Measurements from ENCODE around the gene BCL2L2. TPM values are rescaled to one million over a fixed set of nuclear protein-coding genes. Genes with fewer than 3 reads are reported as not detected.
"Not testable (repeated sequence)": the region's sequence is repeated elsewhere in the genome, so short reads cannot be mapped to it uniquely, and the experiment has no call there.

Gene BCL2L2
- total RNA-seq, 1 donor from 2014 or later: 21.4 TPM

DNA sequence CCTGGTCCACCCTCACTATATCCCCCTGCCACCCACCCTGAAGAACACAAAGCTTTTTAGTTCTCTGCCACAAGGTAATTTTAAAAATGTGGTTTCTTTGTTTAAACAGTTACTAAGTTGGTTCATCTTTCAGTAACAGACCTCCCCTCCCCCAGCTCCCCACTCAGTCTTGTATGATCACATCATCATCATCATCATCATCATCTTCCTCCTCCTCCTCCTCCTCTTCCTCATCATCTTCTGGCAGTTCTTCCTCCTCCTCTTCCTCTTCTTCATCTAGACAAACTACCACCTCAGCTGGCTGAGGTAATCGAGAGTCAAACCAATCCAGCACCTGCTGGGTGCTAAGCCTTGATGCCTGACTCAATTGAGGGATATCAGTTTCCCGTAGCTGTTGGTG is 31.2 kb upstream of the BCL2L2 start:
- H3K36me3 Mint-ChIP-seq (ENCODE audit: low read depth, unreplicated experiment): peaks cover 20% of the 10 kb centered on the region

DNA sequence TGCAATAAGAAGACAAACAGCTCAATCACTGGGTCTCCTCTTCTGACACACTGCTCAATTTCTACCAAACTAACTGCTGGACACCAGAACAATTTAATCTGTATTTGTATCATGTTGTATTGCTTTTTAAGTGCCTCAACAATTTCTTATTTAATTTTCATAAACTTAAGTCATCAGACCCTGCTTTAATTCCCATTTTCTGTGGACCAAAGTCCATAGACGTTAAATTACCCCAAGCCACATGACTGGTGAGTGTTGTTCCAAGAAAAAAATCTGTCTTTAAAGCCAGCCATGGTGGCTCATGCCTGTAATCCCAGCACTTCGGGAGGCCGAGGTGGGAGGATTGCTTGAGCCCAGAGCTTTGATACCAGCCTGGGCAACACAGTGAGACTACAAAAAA is 29.4 kb upstream of the BCL2L2 start:
- Mint-ChIP-seq H3K4me3 (ENCODE audit: unreplicated experiment) (no peak overlapping the region), H3K9me3 (ENCODE audit: unreplicated experiment) (no peaks in the 10 kb centered on the region)
- no peaks in the 10 kb centered on the region for H3K9me3 ChIP-seq (ENCODE audit: insufficient read depth, low read depth, low read length)

More for the DNA sequence above, 31.2 kb upstream of the BCL2L2 start:
- Histone ChIP-seq H3K4me3 (ENCODE audit: insufficient read depth, low read depth, low read length) (no peak overlapping the region), H3K27me3 (ENCODE audit: insufficient read depth, low read length) (no peaks in the 10 kb centered on the region), H3K4me2 (ENCODE audit: low read length) (no peak overlapping the region), H4K20me1 (ENCODE audit: insufficient read depth, low read length) (peaks cover 7% of the 10 kb centered on the region), H3K27ac (ENCODE audit: low read depth, low read length) (no peak overlapping the region), H3K36me3 (ENCODE audit: insufficient read depth, low read length) (no peaks in the 10 kb centered on the region), H3K4me1 (ENCODE audit: insufficient read depth, low read length) (no peaks in the 10 kb centered on the region), H2AFZ (ENCODE audit: low read depth, low read length) (no peak overlapping the region), H3K9ac (ENCODE audit: low read length) (no peak overlapping the region), H3K9me3 (ENCODE audit: insufficient read depth, low read depth, low read length) (no peaks in the 10 kb centered on the region), H3K79me2 (ENCODE audit: insufficient read depth, low read length) (no peaks in the 10 kb centered on the region)
- no peaks in the 10 kb centered on the region for H3K27me3 Mint-ChIP-seq (ENCODE audit: low read depth, unreplicated experiment)
- TF ChIP-seq, protein P1, sequence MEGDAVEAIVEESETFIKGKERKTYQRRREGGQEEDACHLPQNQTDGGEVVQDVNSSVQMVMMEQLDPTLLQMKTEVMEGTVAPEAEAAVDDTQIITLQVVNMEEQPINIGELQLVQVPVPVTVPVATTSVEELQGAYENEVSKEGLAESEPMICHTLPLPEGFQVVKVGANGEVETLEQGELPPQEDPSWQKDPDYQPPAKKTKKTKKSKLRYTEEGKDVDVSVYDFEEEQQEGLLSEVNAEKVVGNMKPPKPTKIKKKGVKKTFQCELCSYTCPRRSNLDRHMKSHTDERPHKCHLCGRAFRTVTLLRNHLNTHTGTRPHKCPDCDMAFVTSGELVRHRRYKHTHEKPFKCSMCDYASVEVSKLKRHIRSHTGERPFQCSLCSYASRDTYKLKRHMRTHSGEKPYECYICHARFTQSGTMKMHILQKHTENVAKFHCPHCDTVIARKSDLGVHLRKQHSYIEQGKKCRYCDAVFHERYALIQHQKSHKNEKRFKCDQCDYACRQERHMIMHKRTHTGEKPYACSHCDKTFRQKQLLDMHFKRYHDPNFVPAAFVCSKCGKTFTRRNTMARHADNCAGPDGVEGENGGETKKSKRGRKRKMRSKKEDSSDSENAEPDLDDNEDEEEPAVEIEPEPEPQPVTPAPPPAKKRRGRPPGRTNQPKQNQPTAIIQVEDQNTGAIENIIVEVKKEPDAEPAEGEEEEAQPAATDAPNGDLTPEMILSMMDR (IDR thresholded peaks at IDR 0.05; ENCODE audit: insufficient read depth, low read depth, low read length): no peak
- no peak for TF ChIP-seq EZH2 (IDR thresholded peaks at IDR 0.05; ENCODE audit: insufficient read depth, low read length)
- H3K4me3 Mint-ChIP-seq (ENCODE audit: unreplicated experiment): no peak overlapping the region
- no peaks in the 10 kb centered on the region for H3K9me3 Mint-ChIP-seq (ENCODE audit: unreplicated experiment)
- H3K4me1 Mint-ChIP-seq (ENCODE audit: low read depth, unreplicated experiment): no peaks in the 10 kb centered on the region
- H3K27ac Mint-ChIP-seq (ENCODE audit: unreplicated experiment): no peak overlapping the region
- DNase-seq (ENCODE audit: low read depth) (no peak), FAIRE-seq (no peak)

DNA sequence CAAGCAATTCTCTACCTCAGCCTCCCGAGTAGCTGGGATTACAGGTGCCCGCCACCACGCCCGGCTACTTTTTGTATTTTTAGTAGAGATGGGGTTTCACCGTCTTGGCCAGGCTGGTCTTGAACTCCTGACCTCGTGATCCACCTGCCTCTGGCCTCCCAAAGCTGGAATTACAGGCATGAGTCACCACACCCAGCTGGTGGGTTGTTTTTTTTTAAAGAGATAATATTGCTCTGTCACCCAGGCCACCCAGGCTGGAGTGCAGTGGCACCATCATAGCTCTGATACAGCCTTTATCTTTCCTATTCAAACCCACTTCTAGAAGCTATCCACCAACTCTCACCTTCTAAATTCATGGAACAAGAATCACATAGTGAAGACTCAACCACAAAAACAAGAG is 28.7 kb upstream of the BCL2L2 start:
- not testable (repeated sequence) for H3K27me3 ChIP-seq (ENCODE audit: insufficient read depth, low read length); H3K4me1 ChIP-seq (ENCODE audit: insufficient read depth, low read length); FAIRE-seq; H3K9ac ChIP-seq (ENCODE audit: low read length); H3K27ac Mint-ChIP-seq (ENCODE audit: unreplicated experiment); H3K79me2 ChIP-seq (ENCODE audit: insufficient read depth, low read length); H3K36me3 ChIP-seq (ENCODE audit: insufficient read depth, low read length); H3K27ac ChIP-seq (ENCODE audit: low read depth, low read length); DNase-seq (ENCODE audit: low read depth); H4K20me1 ChIP-seq (ENCODE audit: insufficient read depth, low read length); H2AFZ ChIP-seq (ENCODE audit: low read depth, low read length); H3K4me1 Mint-ChIP-seq (ENCODE audit: low read depth, unreplicated experiment); H3K9me3 ChIP-seq (ENCODE audit: insufficient read depth, low read depth, low read length); H3K9me3 Mint-ChIP-seq (ENCODE audit: unreplicated experiment); H3K4me3 Mint-ChIP-seq (ENCODE audit: unreplicated experiment); H3K4me3 ChIP-seq (ENCODE audit: insufficient read depth, low read depth, low read length); H3K27me3 Mint-ChIP-seq (ENCODE audit: low read depth, unreplicated experiment); H3K4me2 ChIP-seq (ENCODE audit: low read length)
- H3K36me3 Mint-ChIP-seq (ENCODE audit: low read depth, unreplicated experiment): peaks cover 23% of the 10 kb centered on the region

More for the DNA sequence above, 29.4 kb upstream of the BCL2L2 start:
- TF ChIP-seq, protein P1 (IDR thresholded peaks at IDR 0.05; ENCODE audit: insufficient read depth, low read depth, low read length): no peak
- TF ChIP-seq EZH2 (IDR thresholded peaks at IDR 0.05; ENCODE audit: insufficient read depth, low read length): no peak
- Histone ChIP-seq H3K27me3 (ENCODE audit: insufficient read depth, low read length) (no peaks in the 10 kb centered on the region), H3K4me1 (ENCODE audit: insufficient read depth, low read length) (no peaks in the 10 kb centered on the region), H3K79me2 (ENCODE audit: insufficient read depth, low read length) (peaks cover 3% of the 10 kb centered on the region), H2AFZ (ENCODE audit: low read depth, low read length) (no peak overlapping the region), H3K36me3 (ENCODE audit: insufficient read depth, low read length) (no peaks in the 10 kb centered on the region), H4K20me1 (ENCODE audit: insufficient read depth, low read length) (peaks cover 7% of the 10 kb centered on the region), H3K9ac (ENCODE audit: low read length) (no peak overlapping the region), H3K4me2 (ENCODE audit: low read length) (no peak overlapping the region), H3K4me3 (ENCODE audit: insufficient read depth, low read depth, low read length) (no peak overlapping the region), H3K27ac (ENCODE audit: low read depth, low read length) (no peak overlapping the region)
- no peaks in the 10 kb centered on the region for H3K27me3 Mint-ChIP-seq (ENCODE audit: low read depth, unreplicated experiment)
- DNase-seq (ENCODE audit: low read depth) (no peak), FAIRE-seq (no peak)
- peaks cover 23% of the 10 kb centered on the region for H3K36me3 Mint-ChIP-seq (ENCODE audit: low read depth, unreplicated experiment)
- H3K27ac Mint-ChIP-seq (ENCODE audit: unreplicated experiment): no peak overlapping the region
- H3K4me1 Mint-ChIP-seq (ENCODE audit: low read depth, unreplicated experiment): no peaks in the 10 kb centered on the region

All from astrocyte (in vitro differentiated cells and primary cell).